Muscle layer of colon (tissue), 2 donors: ENCODE results near the gene BCAP29.

ENCODE experiments used
- H3K27ac ChIP-seq: one replicate; pipeline ENCODE4 v1.7.0; 2013; ENCODE audit warnings: low read depth, mild to moderate bottlenecking, low read length, moderate library complexity
- H3K27me3 ChIP-seq, 2 donors: one replicate each; pipeline ENCODE4 v1.7.0; 2013; ENCODE audit warnings: low read length in 2 of 2, mild to moderate bottlenecking in 2 of 2; ENCODE audit not compliant: insufficient read depth in 2 of 2, control insufficient read depth in 1 of 2
- H3K36me3 ChIP-seq: one replicate; pipeline ENCODE4 v1.7.0; 2013; ENCODE audit warnings: mild to moderate bottlenecking, low read length; ENCODE audit not compliant: insufficient read depth
- H3K4me1 ChIP-seq: one replicate; pipeline ENCODE4 v1.7.0; 2013; ENCODE audit warnings: mild to moderate bottlenecking, low read length; ENCODE audit not compliant: insufficient read depth
- H3K4me3 ChIP-seq, 2 donors: one replicate each; pipeline ENCODE4 v1.7.0; 2013; ENCODE audit warnings: low read length in 2 of 2, low read depth in 1 of 2, mild to moderate bottlenecking in 1 of 2, moderate library complexity in 1 of 2
- H3K9ac ChIP-seq: one replicate; pipeline ENCODE4 v1.7.0; 2013; ENCODE audit warnings: low read length
- H3K9me3 ChIP-seq: one replicate; pipeline ENCODE4 v1.7.0; 2013; ENCODE audit warnings: mild to moderate bottlenecking, low read length
- donor health status: abdominal sarcoma.
- donor health status: Adenocarcinoma of cecum.

Gene BCAP29

GRCh38 chr7:107563081-107563774 lies 16.8 kb upstream of the BCAP29 start:
- H3K9ac ChIP-seq: peak overlapping the region; percentile 60
- peak overlapping the region; percentile 95 to 96 for H3K4me3 ChIP-seq
- H3K9me3 ChIP-seq: no peaks in the 10 kb centered on the region
- H3K27me3 ChIP-seq: no peaks in the 10 kb centered on the region
- peak overlapping the region; percentile 93 for H3K27ac ChIP-seq
- no peaks in the 10 kb centered on the region for H3K36me3 ChIP-seq
- H3K4me1 ChIP-seq: peaks cover 21% of the 10 kb centered on the region

GRCh38 chr7:107563775-107564552 lies 16.1 kb upstream of the BCAP29 start, which contains the start of the genes COG5 and DUS4L:
COG5 (minus strand) TSS chr7:107563920; CDS start chr7:107563896, 24 bp downstream.
DUS4L (plus strand) TSS chr7:107563971; CDS start chr7:107567071, 3,100 bp downstream.
- Histone ChIP-seq H3K9ac (peak within 1 kb of the TSS; percentile 90), H3K27ac (peak within 1 kb of the TSS; percentile 93), H3K4me3 (peak within 1 kb of the TSS; percentile 95 to 96), H3K4me1 (peaks cover 21% of the 10 kb centered on the region), H3K9me3 (no peaks in the 10 kb centered on the region), H3K27me3 (no peaks in the 10 kb centered on the region), H3K36me3 (no peaks in the 10 kb centered on the region)

GRCh38 chr7:107564553-107565298 lies 15.3 kb upstream of the BCAP29 start:
- H3K9me3 ChIP-seq: no peaks in the 10 kb centered on the region
- H3K27me3 ChIP-seq: no peaks in the 10 kb centered on the region
- H3K9ac ChIP-seq: peak overlapping the region; percentile 90
- peaks cover 21% of the 10 kb centered on the region for H3K4me1 ChIP-seq
- peak overlapping the region; percentile 95 to 96 for H3K4me3 ChIP-seq
- no peaks in the 10 kb centered on the region for H3K36me3 ChIP-seq
- peak overlapping the region; percentile 93 for H3K27ac ChIP-seq

- Histone ChIP-seq H3K9me3 (no peaks in the 10 kb centered on the region), H3K4me3 (no peak overlapping the region), H3K9ac (no peak overlapping the region), H3K36me3 (peaks cover 6% of the 10 kb centered on the region), H3K27me3 (no peaks in the 10 kb centered on the region), H3K27ac (no peak overlapping the region), H3K4me1 (no peaks in the 10 kb centered on the region)
These were observed 9.7 kb upstream of the BCAP29 start for GRCh38 chr7:107570298-107570697.

- H3K36me3 ChIP-seq: peaks cover 6% of the 10 kb centered on the region
- no peak overlapping the region for H3K27ac ChIP-seq
- no peaks in the 10 kb centered on the region for H3K27me3 ChIP-seq
- H3K4me1 ChIP-seq: no peaks in the 10 kb centered on the region
- H3K9me3 ChIP-seq: no peaks in the 10 kb centered on the region
- H3K4me3 ChIP-seq: no peak overlapping the region
- no peak overlapping the region for H3K9ac ChIP-seq
These were observed 6.5 kb upstream of the BCAP29 start for GRCh38 chr7:107573537-107573936.

- Histone ChIP-seq H3K9ac (peak overlapping the region; percentile 69), H3K4me1 (peaks cover 13% of the 10 kb centered on the region), H3K27ac (peak overlapping the region; percentile 98)
These were observed 527 bp upstream of the BCAP29 start for GRCh38 chr7:107579554-107579884.

GRCh38 chr7:107580716-107581383 lies 804 bp downstream of the BCAP29 start:
- Histone ChIP-seq H3K27ac (peak overlapping the region; percentile 98), H3K9me3 (no peaks in the 10 kb centered on the region), H3K4me1 (peaks cover 13% of the 10 kb centered on the region), H3K36me3 (peaks cover 10% of the 10 kb centered on the region), H3K9ac (peak overlapping the region; percentile 69), H3K27me3 (no peaks in the 10 kb centered on the region), H3K4me3 (peak overlapping the region; percentile 93)

More at GRCh38 chr7:107579554-107579884, 527 bp upstream of the BCAP29 start:
- Histone ChIP-seq H3K9me3 (no peaks in the 10 kb centered on the region), H3K27me3 (no peaks in the 10 kb centered on the region), H3K36me3 (peaks cover 6% of the 10 kb centered on the region), H3K4me3 (peak overlapping the region; percentile 93)

GRCh38 chr7:107581387-107582013 lies 1.5 kb downstream of the BCAP29 start:
- peak overlapping the region; percentile 27 for H3K9ac ChIP-seq
- peak overlapping the region; percentile 51 for H3K27ac ChIP-seq
- H3K4me3 ChIP-seq: peak overlapping the region in 1 of 2 donors; percentile 93

GRCh38 chr7:107582875-107583274 lies 2.8 kb downstream of the BCAP29 start:
- no peaks in the 10 kb centered on the region for H3K9me3 ChIP-seq
- no peak overlapping the region for H3K9ac ChIP-seq
- peaks cover 10% of the 10 kb centered on the region for H3K36me3 ChIP-seq
- no peak overlapping the region for H3K4me3 ChIP-seq
- H3K27me3 ChIP-seq: no peaks in the 10 kb centered on the region
- no peak overlapping the region for H3K27ac ChIP-seq
- H3K4me1 ChIP-seq: peaks cover 13% of the 10 kb centered on the region

More at GRCh38 chr7:107581387-107582013, 1.5 kb downstream of the BCAP29 start:
- no peaks in the 10 kb centered on the region for H3K27me3 ChIP-seq
- peaks cover 13% of the 10 kb centered on the region for H3K4me1 ChIP-seq
- no peaks in the 10 kb centered on the region for H3K9me3 ChIP-seq
- peaks cover 10% of the 10 kb centered on the region for H3K36me3 ChIP-seq

- Histone ChIP-seq H3K9ac (no peak overlapping the region), H3K36me3 (peaks cover 10% of the 10 kb centered on the region), H3K27me3 (no peaks in the 10 kb centered on the region), H3K9me3 (no peaks in the 10 kb centered on the region), H3K4me3 (no peak overlapping the region), H3K4me1 (peaks cover 13% of the 10 kb centered on the region), H3K27ac (no peak overlapping the region)
These were observed 4.7 kb downstream of the BCAP29 start for GRCh38 chr7:107584716-107585115.
